Forelimb muscle (tissue), 1 donor: ENCODE measurements around the gene TTC34. TPM values are rescaled to one million over a fixed set of nuclear protein-coding genes. Genes with fewer than 3 reads are reported as not detected.

Source experiments
- DNase-seq: peaks from one replicate; pipeline ENCODE4 v3.0.0-alpha.2; 2013; ENCODE audit warnings: low read depth
- polyA plus RNA-seq: library from polyadenylated mRNA; unstranded; fragments of 120-200 nt; gene quantifications from one replicate; pipeline ENCODE4 v1.2.1, GENCODE V29; 2013; ENCODE audit not compliant: insufficient read length

The TTC34 gene
- polyA plus RNA-seq, 1 donor = 0.32 TPM

DNA sequence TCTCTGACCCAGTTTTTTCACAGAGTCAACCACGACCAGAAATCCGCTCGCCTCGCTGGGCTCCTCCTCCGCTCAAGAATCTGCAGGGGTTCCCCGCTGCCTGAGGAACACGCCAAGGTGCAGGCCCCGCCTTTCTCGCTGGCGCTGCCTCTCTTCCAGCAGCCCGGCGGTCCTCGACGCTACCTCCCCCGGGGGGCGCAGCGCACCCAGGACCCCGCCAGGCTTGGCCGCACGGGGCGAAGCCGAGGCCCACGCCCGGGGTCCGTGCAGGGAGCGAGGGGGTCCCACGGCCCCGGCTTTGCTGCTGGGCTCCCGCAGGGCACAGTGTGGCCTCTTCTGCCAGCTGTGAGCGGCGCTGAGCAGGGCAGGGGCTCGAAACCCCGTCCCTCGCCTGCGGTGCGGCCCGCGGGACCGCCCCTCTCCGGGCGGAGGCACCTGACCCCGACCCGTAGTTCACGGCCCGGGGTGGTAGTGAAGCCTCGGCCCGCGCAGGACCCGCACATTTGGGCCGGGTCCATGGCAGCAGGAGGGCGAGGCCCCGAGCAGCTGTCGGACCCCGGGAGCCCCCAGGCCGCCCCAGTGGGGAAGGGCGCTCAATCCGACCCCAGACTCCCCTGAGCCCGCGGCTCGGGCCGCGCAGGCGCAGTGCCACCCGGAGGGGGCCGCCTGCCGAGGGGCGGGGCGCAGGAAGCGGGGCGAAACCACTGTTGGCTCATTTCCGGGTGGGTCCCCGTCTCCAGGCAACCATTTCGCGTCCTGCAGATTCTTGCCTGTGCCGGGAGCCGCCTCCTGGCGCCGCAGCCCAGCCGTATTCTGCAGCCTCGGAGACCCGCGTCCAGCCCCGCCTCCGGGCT is 158.7 kb downstream of the TTC34 start:
- DNase-seq = peak; percentile 75

DNA sequence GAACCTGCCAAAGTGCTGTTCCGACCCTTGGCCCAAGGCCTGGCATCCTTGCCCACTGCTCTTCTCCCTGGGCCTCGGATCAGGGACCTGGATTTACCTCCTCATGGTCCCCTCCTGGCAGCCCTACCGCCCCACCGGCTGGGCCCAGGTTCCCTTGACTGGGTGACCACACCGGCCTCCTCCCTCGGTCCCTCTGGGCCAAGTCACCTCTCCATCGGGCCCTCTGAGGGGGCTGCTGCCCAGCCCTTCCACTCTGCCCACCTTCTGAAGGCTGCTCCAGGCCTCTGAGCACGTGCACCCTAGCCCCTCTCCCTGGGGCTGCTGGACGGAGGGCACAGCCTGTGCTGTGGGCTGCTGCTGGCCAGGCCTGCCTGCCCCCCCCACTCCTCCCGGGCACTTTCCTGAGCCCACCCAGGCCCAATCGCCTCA is 159.3 kb downstream of the TTC34 start:
- DNase-seq = no peak

DNA sequence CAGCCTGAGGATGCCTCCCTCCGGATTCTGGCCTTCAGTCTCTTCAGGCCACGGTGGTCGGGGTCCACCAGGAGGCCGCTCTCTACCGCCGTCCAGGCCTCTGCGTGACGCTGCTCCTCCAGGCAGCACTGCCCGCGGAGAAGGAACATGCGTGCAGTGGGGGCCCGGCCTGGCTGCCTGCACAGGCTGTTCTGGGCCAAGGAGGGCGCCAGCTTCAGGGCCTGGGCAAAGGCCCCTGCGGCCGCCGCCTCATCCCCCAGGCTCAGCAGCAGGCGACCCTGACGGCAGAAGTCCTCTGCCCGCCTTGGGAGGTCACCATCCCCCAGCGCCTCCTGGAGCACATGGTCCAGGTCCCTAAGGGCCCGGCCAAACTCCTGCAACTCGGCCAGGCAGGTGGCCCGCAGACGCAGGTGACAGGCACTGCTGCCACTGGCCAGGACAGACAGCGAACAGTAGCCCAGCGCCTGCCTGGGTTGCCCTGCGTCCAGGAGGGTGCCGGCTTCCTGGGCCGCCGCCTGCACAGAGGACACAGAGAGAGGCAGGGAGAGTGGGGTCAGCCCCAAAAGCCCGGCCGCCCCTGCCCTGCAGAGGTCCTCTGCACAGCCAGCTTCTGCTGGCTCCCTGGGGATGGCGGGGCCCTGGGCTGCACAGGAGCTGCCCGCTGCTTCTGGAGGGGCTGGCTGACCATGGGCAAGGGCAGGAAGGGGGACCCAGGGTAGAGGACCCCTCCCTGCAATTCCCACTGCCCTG is 159.9 kb downstream of the TTC34 start:
- no peak for DNase-seq

DNA sequence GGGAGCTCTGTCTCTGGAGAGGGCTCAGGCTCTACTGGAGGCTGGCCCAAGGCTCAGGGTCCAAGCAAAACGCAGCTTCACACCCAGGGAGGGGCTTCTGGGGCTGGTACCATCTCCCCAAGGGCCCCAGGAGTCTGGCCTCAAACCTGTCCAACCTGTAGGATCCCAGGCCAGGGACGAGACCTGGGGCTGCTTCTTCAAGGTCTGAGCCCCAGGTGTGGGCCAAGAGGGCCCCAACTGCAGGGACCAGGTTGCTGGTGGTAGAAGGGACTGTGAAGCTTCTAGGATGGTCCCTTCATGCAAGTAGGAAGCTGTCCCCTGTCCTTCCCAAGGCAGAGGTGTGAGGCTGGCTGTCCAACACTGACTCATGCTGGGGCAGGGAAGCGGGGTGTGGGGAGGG is 160.9 kb downstream of the TTC34 start:
- no peak for DNase-seq

DNA sequence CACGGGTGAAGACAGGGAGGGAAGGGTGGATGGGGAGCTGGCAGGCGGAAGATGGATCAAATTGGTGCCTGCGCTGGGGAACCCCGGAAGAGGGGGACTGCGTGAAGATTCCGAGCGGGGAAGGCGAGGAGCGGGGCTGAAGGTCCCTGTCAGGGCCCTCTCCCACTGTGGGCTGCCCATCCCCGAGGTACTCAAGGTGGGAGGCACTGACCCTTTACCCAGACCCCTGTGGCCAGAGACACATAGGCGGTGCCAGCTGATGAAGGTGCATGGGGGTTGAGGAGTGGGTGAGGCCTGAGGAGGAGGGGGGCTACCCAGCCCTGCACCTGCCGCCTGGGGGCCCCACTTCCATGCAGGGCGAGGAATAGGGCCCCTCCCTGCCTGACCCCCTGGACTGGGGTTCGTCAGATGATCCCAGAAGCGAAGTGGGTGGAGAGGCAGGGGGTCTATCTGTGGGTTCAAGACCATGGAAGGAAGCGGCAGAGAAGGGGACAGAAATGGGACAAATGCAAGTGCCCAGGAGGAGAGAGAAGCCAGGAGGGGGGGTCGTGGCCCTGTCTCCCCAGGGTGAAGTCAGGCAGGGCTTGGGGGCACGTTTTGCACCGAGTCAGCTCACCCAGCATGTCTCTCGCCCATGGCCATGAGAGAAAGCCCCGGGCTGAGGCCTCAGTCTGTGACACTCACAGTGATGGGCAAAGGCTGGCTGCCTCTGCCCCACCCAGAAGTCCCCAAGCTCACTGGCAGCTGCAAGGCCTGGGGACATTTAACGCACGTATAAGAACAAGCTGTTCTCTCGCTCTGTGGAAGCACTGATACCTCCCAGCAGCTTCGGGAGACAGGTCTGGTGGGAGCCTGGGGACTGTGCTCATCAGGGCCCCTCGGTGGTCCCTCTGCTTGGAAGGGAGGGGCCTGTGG is 161.6 kb downstream of the TTC34 start:
- DNase-seq = no peak

DNA sequence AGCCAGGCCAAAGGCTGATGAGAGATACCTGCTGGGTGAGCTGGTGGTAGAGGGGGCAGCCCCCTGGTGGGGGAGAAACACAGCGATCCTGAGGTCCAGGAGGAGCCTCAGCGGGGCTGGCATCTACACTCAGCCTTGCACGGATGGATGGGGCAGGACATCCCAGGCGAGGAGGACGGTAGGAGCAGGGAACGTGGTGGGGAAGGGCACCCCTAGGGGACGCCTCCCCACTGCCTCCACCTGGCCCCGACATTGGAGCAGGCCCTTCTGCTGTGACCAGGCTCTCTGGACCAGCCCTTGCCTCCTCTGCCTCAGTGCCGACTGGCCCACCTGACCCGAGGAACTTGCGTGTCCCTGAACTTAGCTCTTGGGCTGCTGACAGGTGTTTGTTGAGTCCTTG is 162.3 kb downstream of the TTC34 start:
- no peak for DNase-seq

DNA sequence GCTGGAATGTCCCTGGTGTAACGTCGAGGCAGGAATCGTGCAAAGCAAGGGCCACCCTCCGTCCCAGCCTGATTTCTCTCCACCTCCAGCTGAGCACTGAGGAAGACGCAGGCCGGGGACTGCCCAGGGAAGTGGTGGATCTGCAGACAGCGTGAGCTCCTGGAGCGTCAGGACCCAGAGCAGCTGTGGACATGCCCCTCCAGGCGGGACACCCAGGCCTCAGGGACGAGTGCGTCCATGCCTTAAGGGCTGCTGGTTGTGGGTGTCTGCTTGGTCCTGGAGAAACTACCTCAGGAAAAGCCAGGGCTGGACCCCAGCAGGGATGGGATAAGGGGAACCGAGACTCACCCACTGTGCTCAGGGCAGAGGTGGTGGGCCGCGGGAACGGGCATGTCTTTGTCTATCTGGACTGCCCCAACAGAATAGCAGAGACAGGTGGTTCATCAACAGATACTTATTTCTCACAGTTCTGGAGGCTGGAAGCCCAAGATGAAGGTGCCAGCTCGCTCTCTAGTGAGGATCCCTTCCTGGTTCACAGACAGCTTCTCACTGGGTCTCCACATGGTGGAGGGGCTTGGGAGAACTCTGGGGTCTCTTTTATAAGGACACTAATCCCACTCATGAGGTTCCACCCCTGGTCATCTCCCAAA is 162.9 kb downstream of the TTC34 start:
- DNase-seq = no peak

DNA sequence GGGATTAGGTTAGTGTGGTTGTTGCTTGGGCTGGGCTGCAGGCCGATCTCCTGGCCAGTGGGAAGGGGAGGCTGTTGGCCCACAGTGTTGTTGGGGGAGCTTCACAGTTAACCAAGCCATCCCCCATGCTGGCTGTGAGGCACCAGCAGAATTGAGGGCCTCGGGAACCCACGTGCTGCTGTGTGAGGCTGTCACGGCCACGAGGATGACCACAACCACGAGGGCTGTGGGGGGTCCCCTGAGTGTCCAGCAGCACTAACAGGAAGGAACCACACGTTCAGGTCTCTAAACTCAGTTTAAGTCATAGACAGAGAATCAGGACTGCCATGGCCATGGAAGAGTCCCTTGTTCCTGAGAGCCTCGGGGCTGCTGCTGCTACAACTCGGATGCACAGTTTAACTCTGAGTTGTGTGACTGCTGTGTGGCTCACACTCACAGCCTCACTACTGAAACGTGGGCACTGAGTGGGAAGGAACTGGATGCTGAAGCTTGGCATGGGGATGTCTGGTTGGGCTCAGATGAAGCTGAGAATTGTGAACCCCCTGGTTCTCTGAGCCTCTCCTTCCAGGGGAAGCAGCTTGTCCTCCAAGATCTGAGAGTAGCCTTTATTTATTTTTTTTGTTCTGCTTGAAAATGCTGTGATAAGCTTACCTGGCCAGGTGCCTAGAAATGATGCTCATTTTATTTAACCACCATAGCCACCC is 163.9 kb downstream of the TTC34 start:
- no peak for DNase-seq

DNA sequence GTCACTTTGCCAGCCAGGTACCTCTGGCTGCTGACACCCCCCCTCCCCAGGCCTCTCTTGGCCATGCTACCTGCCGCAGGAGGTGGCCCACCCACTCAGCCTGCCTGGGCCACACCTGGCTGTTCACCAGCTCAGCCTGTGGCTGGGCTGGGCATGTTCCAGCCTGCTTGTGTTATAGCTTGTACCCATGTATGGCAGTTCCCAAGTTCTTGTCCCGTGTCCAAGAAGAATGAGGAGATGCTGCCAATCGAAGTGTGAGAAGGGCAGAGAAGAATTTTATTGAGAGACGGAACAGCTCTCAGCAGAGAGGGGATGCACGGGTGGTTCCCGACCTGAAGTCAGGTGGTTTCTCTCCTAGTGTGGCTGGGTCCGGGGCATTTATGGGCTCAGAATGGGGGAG is 164.8 kb downstream of the TTC34 start:
- DNase-seq = no peak

DNA sequence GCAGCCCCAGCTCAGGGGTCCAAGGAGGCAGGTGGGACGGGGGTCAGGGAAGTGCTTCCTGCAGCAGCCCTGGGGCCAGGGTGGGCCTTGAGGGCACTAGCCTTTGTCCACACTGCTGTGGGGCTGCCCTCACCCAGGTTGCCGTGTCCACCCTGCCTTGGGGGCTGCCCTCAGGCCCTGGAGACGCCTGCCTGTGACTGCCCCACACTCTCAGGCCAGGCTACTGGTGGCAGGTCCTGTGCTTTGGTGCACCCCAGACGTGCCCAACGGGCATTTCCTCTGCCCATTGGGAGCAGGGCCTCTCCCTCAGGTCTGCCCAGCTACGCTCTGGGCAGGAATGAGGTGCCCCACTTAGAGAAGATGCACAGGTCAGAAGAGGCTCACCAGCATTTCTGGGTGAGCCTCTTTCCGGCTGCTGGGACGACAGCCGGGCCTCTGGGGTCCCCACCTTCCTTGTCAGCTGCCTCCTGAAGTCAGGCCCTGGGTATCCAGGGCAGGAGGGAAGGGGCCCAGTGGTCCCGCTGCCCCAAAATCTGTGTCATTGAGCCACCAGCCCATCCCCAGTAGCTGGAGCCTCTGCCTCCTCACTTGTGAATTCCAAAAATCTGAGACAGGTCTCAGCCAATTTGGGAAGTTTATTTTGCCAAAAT is 166.0 kb downstream of the TTC34 start:
- no peak for DNase-seq

DNA sequence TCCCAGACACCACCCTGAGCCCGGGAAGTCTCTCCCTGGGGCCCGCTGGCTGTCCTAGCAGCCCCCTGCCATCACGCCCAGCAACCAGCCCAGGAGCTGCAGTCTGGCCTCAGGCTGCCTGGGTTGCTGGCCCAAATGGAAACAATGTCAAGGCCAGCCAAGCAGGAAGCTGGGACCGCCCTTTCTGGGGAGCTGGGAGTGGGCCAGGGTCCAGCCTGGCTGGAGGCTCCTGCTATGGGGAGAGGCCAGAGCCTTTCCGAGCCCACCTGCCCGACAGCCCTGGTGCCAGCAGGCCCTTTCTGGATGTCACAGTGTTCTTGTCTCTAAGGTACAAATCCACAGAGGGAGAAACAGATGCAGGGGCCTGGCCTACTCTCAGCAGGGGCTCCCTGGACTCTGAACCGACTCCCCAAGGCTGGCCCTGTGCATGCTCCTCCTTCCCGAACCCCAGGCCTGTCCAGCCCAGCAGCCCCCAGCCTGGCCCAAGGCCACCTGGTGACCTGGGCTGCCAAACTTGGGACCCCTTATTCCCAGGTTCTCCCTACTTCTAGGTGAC is 167.5 kb downstream of the TTC34 start:
- DNase-seq = no peak

DNA sequence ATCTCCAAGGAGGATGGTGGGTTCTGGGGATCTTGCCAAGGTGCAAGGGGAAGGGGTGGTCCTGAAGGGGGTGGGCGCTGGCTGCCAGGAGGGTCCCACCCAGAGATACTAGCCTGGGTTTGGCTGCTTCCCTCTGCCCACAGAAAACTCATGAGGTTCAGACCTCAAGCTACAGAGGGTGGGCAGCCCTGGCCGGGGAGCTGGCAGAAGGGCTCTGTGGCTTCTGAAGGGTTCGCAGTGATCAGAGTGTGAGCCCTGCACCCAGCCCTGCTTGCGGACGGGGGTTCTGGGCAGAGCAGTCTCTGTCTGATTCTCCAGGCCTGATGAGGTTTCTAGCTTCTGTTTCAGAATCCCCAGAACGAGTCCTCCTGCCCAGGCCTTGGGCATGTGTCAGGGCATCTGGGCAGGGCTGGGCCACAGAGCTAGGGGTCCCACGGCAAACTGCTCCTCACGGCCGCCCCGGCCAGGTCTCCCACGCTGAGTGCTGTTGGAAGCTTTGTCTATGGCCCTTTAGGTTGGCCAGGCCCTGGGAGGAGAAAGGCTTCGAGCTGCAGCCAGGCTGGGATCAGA is 168.0 kb downstream of the TTC34 start:
- no peak for DNase-seq

DNA sequence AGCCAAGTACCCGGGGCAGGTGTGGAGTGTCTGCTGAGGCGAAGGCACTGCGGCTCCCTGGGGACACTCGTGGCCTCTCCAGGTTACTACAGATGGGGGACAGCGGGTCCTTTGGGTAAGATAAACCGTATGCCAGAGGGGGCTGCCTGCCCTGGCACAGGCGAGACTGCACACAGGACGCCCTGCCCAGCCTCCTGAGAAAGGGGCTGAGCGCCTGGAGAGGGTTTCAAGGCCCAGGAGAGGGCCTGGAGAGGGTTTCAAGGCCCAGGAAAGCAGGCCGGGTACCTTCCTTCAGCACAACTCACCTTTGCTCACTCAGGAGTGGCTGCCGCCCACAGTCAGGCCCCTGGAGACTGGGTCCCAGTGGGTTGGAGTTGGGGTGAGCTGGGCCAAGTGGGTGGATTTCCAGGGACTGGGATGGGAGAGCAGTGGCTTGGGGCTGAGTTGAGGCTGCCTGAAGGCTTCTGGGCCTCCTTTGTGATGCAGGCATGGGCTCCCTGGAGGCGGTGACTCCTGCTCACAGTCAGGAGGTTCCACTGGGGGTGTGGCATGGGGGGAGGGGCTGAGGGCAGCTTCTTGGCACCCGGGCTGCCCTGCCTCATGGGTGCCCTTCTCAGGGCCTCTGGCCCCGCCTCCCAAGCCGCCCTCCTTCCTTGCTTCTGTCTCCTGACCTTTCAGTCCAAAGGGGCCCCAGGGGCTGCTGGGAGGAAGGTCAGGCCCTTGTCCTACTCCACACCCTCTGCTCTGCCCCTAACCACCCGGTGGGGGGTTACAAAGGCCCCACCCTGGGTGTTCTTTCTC is 168.7 kb downstream of the TTC34 start, which contains the start of gene MMEL1:
TSS of gene MMEL1 (minus strand) at position 456 of the 801 bp plus-strand sequence. CDS start 3,532 bp downstream, outside the sequence.
- DNase-seq = no peak

DNA sequence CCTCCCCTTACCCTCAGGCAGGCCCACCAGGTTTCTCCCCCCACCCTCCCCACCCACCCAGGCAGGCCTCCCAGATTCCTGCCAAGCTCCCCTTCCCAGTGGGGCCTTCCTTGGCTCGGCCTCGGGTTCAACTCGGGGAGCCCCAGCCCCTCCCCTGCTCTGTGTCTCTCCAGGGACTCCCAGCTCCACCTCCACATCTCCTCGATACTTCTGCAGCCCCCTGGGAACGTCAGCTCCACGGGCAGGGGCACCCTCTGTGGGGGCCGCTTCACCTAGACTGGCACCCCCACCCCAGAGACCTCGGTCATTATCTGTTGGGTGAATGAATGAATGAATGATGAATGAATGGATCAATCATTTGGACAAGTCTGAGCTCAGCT is 169.5 kb downstream of the TTC34 start:
- no peak for DNase-seq

DNA sequence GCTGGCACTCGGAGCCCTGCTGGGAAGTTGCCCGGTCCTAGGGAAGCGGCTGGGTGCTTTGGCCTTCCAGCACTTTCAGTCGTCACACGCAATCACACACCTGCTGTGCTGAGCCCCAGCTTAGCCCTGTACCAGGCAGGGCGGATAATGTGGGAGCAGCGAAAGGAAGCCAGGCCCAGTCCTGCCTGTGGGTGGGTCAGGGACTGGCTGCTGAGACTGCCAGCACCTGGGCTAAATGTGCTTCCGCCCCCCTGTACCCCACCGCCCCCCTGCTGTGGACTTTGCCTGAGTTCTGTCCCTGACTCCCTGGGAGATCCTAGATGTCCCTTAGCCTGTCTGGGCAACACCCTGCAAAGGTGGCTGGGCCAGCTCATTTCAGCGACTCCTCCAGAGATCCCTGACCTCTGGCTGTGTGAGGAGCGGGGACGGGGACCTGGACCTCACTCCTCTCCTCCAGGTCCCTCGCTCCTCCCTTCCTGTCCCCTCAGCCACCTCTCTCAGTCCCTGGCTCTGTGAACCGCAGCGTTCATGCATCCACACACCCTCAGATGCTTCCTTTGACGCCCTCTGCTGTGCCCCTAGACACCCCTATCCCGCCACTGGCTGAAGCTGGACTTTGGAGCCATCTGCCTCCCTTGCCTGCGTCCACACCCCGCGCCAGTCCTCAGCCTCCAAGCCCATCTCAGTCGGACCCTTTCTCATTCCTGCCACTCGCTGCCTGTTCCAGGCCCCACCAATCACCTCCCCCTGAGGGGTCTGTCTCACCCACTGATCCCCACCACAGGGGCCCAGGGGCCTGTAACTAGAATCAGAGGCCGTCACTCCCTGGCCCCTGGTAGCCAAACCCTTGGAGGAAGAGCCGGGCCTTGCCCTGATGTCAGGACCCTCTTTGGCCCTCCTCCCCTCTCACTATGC is 170.1 kb downstream of the TTC34 start:
- DNase-seq = no peak

DNA sequence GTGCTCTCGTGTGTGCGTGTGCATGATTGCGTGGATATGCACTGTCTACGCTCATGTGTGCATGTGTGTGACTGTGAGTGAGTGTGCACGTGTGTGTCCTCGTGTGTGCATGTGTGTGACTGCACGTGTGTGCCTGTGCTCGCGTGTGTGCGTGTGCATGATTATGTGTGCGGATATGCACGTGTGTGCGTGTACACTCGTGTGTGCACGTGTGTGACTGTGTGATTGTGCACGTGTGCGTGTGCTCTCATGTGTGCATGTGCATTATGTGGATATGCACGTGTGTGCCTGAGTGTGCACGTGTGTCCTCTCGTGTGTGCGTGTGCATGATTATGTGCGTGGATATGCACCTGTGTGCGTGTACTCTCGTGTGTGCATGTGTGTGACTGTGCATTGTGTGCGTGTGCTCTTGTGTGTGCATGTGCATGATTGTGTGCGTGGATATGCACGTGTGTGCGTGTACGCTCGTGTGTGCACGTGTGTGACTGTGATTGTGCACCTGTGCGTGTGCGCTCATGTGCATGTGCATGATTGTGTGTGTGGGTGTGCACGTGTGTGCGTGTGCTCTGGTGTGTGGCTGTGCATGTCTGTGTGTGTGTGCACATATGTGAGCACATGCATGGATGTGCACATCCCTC is 170.9 kb downstream of the TTC34 start:
- no peak for DNase-seq
